C4-2B (cell line): Measurements from ENCODE around the gene SLC16A10.

Source experiments
- CTCF ChIP-seq: fragments of 450-650 bp; conservative IDR thresholded peaks from 2 replicates; pipeline ENCODE4 v1.5.1; 2017; ENCODE audit warnings: mild to moderate bottlenecking
- ZFX ChIP-seq: fragments of 450-650 bp; IDR thresholded peaks from 2 replicates; pipeline ENCODE4 v1.6.1; 2017

- TF ChIP-seq CTCF (no peak), ZFX (no peak)
These were observed 87.8 kb downstream of the SLC16A10 start for GRCh38 chr6:111175109-111175508.
